ENCODE measurements around the gene MMS19.
A peak's percentile ranks its signal among the peaks of the same experiment; 100 is the strongest.

The MMS19 gene

DNA sequence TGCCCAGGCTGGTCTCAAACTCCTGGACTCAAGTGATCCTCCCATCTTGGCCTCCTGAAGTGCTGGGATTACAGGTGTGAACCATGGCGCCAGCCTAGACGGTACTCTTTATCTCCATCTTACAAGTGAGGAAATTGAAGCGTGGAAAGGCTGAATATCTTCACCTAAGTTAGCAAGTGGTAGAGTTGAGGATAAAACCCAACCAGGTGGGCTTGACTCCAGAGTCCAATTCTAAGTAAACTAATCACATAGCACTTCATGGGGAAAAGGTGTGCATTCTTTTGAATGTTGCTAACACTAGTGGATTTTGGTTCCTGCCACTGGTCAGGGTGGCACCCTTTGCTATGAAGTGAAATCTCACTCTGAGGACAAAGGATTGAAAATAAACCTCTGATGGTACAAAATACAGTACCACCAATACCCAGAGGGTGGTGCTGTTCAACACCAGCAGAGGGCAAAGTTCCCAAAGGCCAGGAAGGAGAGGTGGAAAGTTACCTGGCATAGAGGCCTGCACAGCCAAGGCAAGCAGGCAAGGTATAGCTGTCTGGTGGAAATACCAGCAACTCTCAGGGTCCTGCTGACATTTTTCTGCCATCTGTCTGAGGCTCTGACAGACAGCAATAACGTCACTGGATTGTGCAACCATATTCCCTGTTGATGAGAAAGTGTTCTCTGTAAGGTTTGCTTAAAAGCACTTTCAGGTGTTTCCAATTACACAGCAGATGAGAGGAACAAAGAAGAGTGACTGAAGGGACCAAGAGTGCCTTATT is 34.7 kb downstream of the MMS19 start:
- DNase-seq: peak; percentile 20 to 28

- DNase-seq: no peak
These were observed 35.9 kb downstream of the MMS19 start for GRCh38 chr10:97462309-97462708.

- DNase-seq: no peak
These were observed 38.3 kb downstream of the MMS19 start for GRCh38 chr10:97459933-97460332.

GRCh38 chr10:97459111-97459510 is 39.1 kb downstream of the MMS19 start:
- no peak for DNase-seq

GRCh38 chr10:97456686-97457065 is 41.5 kb downstream of the MMS19 start:
- no peak for DNase-seq

DNA sequence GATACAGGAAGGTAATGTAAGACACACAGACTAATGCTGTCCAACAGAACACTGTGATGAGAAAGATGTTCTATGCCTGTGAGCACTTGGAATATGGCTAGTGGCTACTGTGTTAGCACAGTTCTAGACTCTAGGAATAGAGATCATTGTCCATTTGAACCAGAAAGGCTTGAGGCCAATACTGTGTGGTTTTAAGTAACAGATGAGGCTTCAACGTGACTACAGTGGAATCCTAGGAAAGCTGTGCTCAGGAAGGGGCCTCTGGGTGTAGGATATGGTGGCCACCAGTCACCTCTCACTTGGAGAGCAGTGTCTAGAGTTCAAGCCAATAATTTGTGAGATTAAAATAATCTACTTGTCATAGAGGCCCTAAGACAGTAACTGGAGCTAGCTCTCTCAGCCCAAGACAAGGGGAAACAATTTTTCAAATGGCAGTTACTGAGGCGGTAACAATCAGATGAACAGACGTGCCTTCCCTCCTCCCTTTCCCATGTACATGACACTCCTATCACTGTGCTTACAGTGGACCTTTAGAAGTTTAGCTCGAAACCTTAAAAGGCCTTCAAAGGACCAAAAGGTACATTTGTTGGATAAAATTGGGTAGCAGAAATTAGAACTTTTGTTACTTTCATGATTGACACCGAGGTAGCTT is 42.1 kb downstream of the MMS19 start:
- no peak for DNase-seq

DNA sequence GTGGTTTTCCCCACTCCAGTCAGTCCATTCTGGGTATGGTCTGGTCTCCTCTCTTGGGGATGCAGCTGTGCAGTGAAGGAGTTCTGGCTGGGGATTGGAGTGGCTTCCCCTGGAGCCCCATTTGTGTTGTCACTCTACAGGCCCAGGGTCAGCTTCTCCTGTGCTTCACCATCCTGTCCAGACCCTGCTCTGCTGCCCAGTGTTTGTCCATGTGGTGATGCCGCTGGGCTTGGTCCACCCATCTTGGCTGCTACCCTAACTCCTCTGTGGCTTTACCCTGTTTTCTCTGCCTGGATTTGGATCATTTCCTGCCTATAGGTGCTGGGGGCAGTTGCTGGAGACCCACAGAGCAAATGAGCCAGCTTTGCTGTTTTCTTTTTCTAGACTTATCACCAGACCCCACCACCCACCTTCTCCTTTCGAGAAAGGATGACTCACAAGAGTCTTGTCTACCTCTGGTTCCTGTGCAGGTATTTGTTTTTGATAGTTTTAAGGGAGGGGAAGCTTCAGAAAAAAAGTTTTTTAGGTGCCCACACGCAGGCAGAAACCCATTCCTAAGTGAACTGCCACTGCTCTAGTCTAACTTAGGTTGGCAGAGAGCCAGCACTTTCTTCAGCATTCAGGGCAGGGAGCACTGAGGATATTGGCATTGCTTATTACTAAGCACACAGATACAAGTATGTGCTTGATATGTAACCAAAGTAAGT is 43.7 kb downstream of the MMS19 start:
- no peak for DNase-seq

- DNase-seq: no peak
These were observed 45.9 kb downstream of the MMS19 start for GRCh38 chr10:97452352-97452751.

DNA sequence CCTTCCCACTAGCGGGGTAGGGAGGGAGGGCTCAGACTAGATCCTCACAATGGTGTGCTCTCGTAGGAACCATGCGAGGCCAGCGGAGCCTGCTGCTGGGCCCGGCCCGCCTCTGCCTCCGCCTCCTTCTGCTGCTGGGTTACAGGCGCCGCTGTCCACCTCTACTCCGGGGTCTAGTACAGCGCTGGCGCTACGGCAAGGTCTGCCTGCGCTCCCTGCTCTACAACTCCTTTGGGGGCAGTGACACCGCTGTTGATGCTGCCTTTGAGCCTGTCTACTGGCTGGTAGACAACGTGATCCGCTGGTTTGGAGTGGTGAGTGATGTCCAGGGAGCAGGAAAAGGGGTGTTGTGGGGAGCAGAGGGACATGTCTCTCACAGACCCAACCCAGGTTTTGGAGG is 46.6 kb downstream of the MMS19 start:
- DNase-seq: no peak

- DNase-seq: no peak
These were observed 47.4 kb downstream of the MMS19 start for GRCh38 chr10:97450828-97451227.

DNA sequence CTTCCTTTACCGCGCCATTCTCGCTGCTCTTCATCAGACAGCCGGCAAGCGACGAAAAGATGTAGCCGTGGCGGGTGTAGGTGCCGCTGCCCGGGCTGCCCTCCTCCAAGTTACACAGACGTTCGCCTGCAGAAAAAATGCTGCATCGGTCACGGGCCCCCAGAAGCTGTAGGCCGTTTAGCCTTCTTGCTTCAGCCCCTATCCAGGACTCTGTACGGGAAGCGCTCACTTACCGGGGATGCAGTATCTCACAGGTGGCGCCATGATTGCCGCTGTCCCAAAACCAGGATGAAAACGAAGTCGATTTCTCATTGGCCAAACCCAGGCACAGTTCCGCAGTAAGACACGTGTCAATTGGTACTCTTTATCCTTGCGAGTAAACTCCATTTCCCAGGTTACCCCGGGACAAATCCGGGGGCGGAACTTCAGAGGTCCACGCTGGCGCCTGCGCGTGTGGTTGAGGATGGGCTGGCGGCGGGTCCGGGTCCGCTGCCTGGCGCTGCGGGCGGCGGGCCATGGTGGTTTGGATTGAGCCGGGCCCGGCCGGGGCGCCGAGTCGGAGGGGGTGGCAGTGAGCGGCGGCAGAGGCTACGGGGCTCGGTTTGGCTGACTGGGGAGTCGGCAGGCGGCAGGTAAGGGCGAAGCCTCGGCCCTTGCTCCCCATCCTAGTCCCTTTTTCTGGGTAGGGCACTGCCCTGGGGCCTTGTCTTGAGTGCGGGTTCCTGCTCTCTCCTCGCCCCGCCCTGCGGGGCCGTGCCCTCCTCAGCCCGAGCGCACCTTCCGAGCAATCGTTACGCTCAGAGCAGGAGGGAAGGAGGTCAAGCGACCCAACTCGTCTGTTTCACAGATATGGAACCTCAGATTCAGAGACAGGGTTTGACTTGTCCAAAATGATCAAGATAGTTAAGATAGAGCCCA is 52.2 kb downstream of the MMS19 start, which contains the start of the genes EXOSC1 and ZDHHC16:
EXOSC1 (minus strand) TSS at position 285 of the 918 bp plus-strand sequence; CDS start at position 264, 21 bp downstream.
ZDHHC16 (plus strand) TSS at position 454 of the 918 bp plus-strand sequence. CDS start 5,501 bp downstream, outside the sequence.
- peak; percentile 91 to 98 for DNase-seq

DNA sequence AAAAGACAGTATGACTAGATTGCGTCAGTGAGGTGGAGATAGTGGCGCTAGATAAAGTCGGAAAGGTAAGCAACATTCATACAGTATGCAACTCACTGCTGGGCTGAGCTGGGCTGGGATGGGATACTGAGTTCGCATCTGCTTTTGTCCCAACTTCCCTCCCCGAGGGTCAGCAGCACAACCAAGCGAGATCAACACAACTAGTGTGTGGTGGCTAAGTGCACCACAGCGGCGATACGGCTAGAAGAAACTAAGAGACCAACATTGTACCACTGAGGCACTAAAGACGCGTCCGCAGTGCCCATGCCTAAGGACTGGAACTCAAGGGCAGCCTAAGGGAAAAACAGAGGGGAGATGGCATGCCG is 52.9 kb downstream of the MMS19 start:
- no peak for DNase-seq

DNA sequence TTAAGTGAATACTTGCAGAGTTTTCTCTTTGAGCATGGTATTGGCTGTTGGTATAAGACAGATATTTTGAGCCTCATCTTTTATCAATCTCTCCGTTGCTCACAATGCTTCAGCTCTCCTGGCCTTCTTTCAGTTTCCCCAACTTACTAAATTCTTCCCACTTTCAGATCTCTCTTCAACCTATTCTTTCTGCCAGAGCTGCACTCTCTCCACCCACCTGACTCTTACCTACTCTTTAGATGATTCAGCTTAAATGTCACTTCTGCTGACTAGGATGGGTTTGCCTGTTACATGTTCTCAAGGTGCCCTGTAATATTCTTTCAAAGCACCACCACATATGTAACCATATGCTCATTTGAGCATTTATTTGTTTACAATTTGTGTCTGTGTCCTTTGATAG is 54.0 kb downstream of the MMS19 start:
- no peak for DNase-seq

GRCh38 chr10:97442277-97442676 is 55.9 kb downstream of the MMS19 start:
- no peak for DNase-seq

- DNase-seq: no peak
These were observed 63.0 kb downstream of the MMS19 start for GRCh38 chr10:97435211-97435610.

DNA sequence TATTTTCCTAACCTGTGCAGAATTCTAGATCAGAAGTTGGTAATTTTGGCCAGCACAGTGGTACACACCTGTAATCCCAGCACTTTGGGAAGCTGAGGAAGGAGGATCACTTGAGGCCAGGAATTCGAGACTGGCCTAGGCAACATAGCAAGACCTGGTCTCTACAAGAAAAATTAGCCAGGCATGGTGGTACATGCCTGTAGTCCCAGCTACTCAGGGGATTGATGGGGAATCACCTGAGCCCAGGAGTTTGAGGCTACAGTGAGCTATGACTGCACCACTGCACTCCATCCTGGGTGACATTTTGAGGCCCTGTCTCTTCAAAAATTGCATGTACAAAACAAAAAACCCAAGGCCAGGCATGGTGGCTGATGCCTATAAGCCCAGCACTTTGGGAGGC is 63.7 kb downstream of the MMS19 start:
- no peak for DNase-seq

- DNase-seq: no peak
These were observed 64.2 kb downstream of the MMS19 start for GRCh38 chr10:97434055-97434454.

DNA sequence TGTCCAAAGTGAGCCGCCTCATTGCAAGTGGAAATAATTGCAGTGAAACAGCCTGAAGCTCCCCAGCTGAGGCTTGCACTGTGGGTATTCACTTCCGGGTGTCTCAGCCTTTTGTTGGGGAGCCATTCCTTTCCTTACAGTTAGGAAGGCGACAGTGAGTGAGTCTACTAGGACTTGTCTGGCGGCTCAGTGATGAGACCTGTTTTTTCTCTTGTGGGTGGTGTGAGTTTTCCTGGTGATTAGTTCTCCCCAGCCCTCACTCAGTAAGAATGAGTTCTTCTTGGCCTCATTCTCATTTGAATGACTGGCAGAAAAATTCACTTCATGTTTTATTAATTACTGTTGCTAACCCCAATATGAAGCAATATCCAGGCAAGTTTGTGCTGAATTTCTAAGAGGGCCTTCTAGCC is 69.6 kb downstream of the MMS19 start:
- DNase-seq: no peak

GRCh38 chr10:97427571-97428179 is 70.5 kb downstream of the MMS19 start:
- no peak for DNase-seq

GRCh38 chr10:97426776-97427570 is 71.2 kb downstream of the MMS19 start:
- DNase-seq: no peak

All from hippocampal formation (tissue), 2 donors.